Pancreas (tissue), 10 donors: ENCODE measurements around the gene CACNA1C. TPM values are rescaled to one million over a fixed set of nuclear protein-coding genes. Genes with fewer than 3 reads are reported as not detected.

Source experiments
- ATAC-seq, 4 donors: fragments of 200-7000 bp; cut with Tn5 transposase; one replicate each; pipeline versions ENCODE4 v1.8.0 to v1.9.1; 2020; ENCODE audit warnings: mild to moderate bottlenecking in 4 of 4, moderate library complexity in 4 of 4
- DNase-seq, 6 donors: peaks; one replicate each; pipeline ENCODE4 v3.0.0-alpha.2; 2020
- FAIRE-seq: peaks from 2 replicates; lab custom pipeline; 2012; peaks lifted over from hg19 to GRCh38; lab: Jason Lieb, UNC
- H3K27ac ChIP-seq, 4 donors: fragments of 200-600 bp; sonication (generic); 1 replicate in 3 of 4; 2 replicates in 1 of 4; pipeline versions ENCODE4 v1.5.0 to v1.8.0; 2020
- H3K27me3 ChIP-seq, 4 donors: fragments of 200-600 bp; one replicate each; pipeline ENCODE4 v1.8.0; 2021
- H3K36me3 ChIP-seq, 3 donors: fragments of 200-600 bp; sonication (generic) in 1 of 3; one replicate each; pipeline versions ENCODE4 v1.5.0 to v1.8.0; 2020 to 2021
- H3K4me1 ChIP-seq, 3 donors: fragments of 200-600 bp; one replicate each; pipeline ENCODE4 v1.8.0; 2021
- H3K4me3 ChIP-seq, 4 donors: fragments of 200-600 bp; sonication (generic) in 2 of 4; one replicate each; pipeline versions ENCODE4 v1.5.0 to v1.8.0; 2020 to 2021
- H3K9me3 ChIP-seq, 4 donors: fragments of 200-600 bp; one replicate each; pipeline ENCODE4 v1.8.0; 2021
- WGBS, 2 donors: extraction: QIAGEN DNeasy Blood & Tissue Kit; methylation state at CpG; one replicate each; pipeline ENCODE4 v1.1.7; 2013; 5-methylcytosine and 5-hydroxymethylcytosine counted together
- intact Hi-C, 3 donors: fragments of 100-400 bp; cut with DNase I; formaldehyde crosslinking; loops; one replicate each; pipeline versions ENCODE4 v1.11.1 to v1.14.2; 2022
- polyA plus RNA-seq, 2 donors: library from polyadenylated mRNA; stranded (reverse); fragments of 200-250 nt; gene quantifications; one replicate each; pipeline ENCODE4 v1.2.3, GENCODE V29; 2013
- total RNA-seq, 6 donors: library from RNA; stranded (reverse); fragmentation: NEBNext Ultra II Directional in 4 of 6; extraction: Animal tissue kit (Norgen Biotek cat#: 25700) in 4 of 6; gene quantifications; one replicate each; pipeline versions ENCODE4 v1.2.1 to v1.2.4, GENCODE V29; 2021 to 2023
- TF ChIP-seq, protein P1 (sequence below), 4 donors: fragments of 200-600 bp; sonication (generic) in 3 of 4; IDR thresholded peaks; one replicate each; pipeline versions ENCODE4 v1.5.0 to v1.8.0; 2021; ENCODE audit warnings: antibody characterized with exemption in 4 of 4
- donor health status: healthy with polysubstance abuse.
- donor health status: DM: no; HTN: no; CAD: no; lungs with moderate emphysema.
- donor health status: DM: no; HTN: no; CAD: no.
- donor health status: control.
- donor health status: control.
- donor health status: Bipolar disorder and iron deficiency.
- donor health status: DM: yes; HTN: yes; CAD: no.
- donor health status: DM: no; HTN: no; CAD: no.
- donor health status: DM: no; HTN: no; CAD: no.
- donor health status: DM: yes; HTN: yes; CAD: no.

CACNA1C gene
- total and polyA plus RNA-seq, 8 donors: 1.2 to 3.8 (median 2.3) TPM

DNA sequence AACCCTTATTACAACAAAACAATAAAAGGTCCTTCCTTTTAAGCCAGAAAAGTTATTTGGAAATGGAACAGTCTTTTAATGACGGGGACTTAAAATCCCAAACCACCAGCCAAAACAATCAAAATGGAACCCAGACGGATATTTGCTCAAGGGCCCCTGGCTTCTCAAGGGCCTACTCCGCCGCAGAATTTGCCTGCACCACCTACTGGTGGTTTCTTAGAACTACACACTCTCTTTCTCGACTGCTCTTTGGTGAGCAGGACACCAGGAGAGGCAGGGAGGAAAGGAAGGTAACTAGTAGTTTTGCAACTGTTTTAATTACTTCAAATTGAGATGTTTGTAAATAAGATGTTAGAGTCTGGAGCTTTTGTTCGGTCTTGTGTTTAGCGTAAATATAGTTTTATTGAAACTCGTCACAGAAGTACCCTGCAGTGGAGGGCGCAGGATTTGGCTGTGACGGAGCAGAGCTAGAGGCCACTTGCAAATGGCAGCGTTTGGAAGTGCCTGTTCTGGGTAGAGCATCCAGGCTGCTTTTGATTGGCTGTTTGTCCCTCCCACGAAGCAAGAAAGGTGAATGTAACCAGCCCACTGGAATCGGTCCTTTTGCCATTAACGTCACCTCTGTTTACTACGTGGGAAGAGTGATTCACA lies 238.5 kb downstream of the CACNA1C start:
- Histone ChIP-seq H3K27me3 (no peaks in the 10 kb centered on the region), H3K4me3 (no peak overlapping the region), H3K9me3 (no peaks in the 10 kb centered on the region), H3K4me1 (no peaks in the 10 kb centered on the region), H3K36me3 (no peaks in the 10 kb centered on the region), H3K27ac (no peak overlapping the region)
- TF ChIP-seq, protein P1, sequence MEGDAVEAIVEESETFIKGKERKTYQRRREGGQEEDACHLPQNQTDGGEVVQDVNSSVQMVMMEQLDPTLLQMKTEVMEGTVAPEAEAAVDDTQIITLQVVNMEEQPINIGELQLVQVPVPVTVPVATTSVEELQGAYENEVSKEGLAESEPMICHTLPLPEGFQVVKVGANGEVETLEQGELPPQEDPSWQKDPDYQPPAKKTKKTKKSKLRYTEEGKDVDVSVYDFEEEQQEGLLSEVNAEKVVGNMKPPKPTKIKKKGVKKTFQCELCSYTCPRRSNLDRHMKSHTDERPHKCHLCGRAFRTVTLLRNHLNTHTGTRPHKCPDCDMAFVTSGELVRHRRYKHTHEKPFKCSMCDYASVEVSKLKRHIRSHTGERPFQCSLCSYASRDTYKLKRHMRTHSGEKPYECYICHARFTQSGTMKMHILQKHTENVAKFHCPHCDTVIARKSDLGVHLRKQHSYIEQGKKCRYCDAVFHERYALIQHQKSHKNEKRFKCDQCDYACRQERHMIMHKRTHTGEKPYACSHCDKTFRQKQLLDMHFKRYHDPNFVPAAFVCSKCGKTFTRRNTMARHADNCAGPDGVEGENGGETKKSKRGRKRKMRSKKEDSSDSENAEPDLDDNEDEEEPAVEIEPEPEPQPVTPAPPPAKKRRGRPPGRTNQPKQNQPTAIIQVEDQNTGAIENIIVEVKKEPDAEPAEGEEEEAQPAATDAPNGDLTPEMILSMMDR (IDR thresholded peaks at IDR 0.05): peak; percentile 47 to 64 (median 61)
- FAIRE-seq (no peak), ATAC-seq (peak in 2 of 4 donors; percentile 71 to 74), DNase-seq (peak in 1 of 6 donors; percentile 27)
- intact Hi-C loops: no loop called here
- 52 to 66% methylated on average over 15 of the region's 15 CpGs for WGBS, 2 donors

DNA sequence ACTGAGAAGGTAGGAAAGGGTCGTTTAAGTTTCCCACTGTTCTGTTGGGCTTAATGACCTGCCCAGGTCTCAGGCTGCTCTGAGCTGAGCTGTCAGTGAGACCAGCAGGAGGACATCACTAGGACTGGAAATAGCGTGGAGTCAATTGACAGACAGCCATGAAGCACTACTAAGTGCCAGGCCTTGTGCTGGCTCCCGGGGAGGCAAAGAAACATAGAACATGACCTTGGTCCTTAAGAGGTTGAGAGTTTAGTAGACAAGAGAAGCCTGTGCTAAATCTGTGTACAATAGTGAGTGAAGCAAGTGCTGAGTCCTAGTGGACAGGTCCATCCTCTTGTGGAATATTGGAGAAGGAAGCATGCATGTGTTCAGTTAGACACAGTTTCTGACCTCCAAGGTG lies 239.2 kb downstream of the CACNA1C start:
- no peaks in the 10 kb centered on the region for H3K36me3 ChIP-seq
- FAIRE-seq: no peak
- no peaks in the 10 kb centered on the region for H3K9me3 ChIP-seq
- no peak overlapping the region for H3K4me3 ChIP-seq
- WGBS, 2 donors: 44 to 58% methylated on average over 3 of the region's 3 CpGs
- DNase-seq: no peak
- intact Hi-C loops: no loop called here
- ATAC-seq: no peak
- H3K27me3 ChIP-seq: no peaks in the 10 kb centered on the region
- H3K27ac ChIP-seq: no peak overlapping the region
- TF ChIP-seq, protein P1 (IDR thresholded peaks at IDR 0.05): no peak
- H3K4me1 ChIP-seq: no peaks in the 10 kb centered on the region

DNA sequence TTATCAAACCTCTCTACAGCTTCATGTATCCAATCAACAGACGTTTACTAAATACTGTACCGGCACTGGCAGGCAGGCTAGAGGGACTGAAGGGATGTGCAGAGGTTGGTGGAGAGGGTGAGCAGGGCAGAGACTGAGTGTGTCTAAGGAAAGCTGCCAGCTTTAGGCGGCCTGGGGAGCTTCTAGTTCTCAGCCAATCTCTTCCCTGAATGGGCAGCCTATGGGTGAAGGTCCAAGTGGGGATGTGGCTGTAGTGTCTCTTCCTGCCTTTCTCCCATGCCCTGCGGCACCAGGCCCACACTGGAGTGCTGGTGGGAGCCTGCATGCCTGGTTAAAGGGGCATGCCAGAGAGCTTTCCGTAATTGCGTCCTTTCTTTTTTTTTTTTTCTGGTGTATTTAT lies 239.8 kb downstream of the CACNA1C start:
- WGBS, 2 donors: 72% methylated on average over 6 of the region's 6 CpGs
- no peak for DNase-seq
- Histone ChIP-seq H3K36me3 (no peaks in the 10 kb centered on the region), H3K27ac (no peak overlapping the region), H3K27me3 (no peaks in the 10 kb centered on the region), H3K9me3 (no peaks in the 10 kb centered on the region), H3K4me3 (no peak overlapping the region), H3K4me1 (no peaks in the 10 kb centered on the region)
- intact Hi-C loops: no loop called here
- no peak for FAIRE-seq
- ATAC-seq: no peak
- TF ChIP-seq, protein P1 (IDR thresholded peaks at IDR 0.05): no peak

DNA sequence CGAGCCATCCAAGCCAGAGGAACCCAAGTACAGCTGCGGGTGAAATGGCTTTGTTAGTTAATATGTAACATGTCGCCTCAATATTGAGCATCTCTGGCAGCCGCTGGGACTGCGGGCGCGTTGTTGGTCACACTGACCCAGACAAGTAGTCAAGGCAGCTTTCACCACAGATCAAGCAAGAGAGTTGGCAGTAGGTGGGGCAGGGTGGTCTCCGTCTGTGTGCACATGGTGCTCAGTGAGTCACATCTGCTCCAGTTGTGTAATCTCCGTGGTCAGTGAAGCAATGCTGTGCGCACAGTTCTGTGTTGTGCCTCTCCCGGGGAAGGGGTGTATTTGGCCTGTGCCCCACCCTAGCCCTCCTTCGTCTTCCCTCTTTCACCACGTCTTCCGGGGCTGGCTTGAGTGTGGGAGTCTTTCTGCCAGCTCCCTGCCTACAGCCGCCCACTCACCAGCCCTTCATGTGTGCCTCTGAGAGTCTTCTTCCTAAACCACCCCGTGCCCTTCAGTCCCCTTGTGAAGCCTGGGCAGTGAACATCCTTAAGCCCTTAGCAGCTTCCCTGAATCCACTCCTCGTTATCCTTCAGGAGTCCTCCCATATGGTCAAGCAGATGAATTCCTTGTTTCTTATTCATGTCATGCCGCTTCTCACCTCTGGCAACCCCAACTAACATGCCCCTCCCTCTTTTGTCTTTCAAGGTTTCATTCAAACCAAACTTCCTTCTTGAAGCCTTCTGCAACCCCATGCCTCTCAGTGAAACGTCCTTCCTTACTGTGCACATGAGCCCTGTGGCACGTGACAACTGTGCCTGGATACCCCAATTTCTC lies 242.1 kb downstream of the CACNA1C start:
- no peaks in the 10 kb centered on the region for H3K36me3 ChIP-seq
- DNase-seq (peak in 1 of 6 donors; percentile 33), ATAC-seq (peak in 3 of 4 donors; percentile 15 to 64 (median 60)), FAIRE-seq (no peak)
- H3K9me3 ChIP-seq: no peaks in the 10 kb centered on the region
- H3K27me3 ChIP-seq: no peaks in the 10 kb centered on the region
- TF ChIP-seq, protein P1 (IDR thresholded peaks at IDR 0.05): no peak
- H3K27ac ChIP-seq: no peak overlapping the region
- no peak overlapping the region for H3K4me3 ChIP-seq
- H3K4me1 ChIP-seq: no peaks in the 10 kb centered on the region
- WGBS, 2 donors: 63 to 65% methylated on average over 20 of the region's 20 CpGs
- intact Hi-C loops: no loop called here
